Tibial artery (tissue), 4 donors: ENCODE data around the gene CLTRN.
"Not testable (repeated sequence)": the region's sequence is repeated elsewhere in the genome, so short reads cannot be mapped to it uniquely, and the experiment has no call there.

Experiments used
- DNase-seq, 2 donors: peaks; one replicate each; pipeline ENCODE4 v3.0.0-alpha.2; 2019
- H3K27ac ChIP-seq, 2 donors: fragments of 200-600 bp; sonication (generic) in 1 of 2; 1 replicate in 1 of 2; 2 replicates in 1 of 2; pipeline ENCODE4 v1.5.1; 2018 to 2019; ENCODE audit warnings: mild to moderate bottlenecking in 1 of 2
- H3K27me3 ChIP-seq, 2 donors: fragments of 200-600 bp; sonication (generic) in 1 of 2; one replicate each; pipeline versions ENCODE4 v1.5.1 to v1.6.0; 2016 to 2019
- H3K36me3 ChIP-seq, 3 donors: fragments of 200-600 bp; sonication (generic) in 2 of 3; one replicate each; pipeline ENCODE4 v1.5.1; 2016 to 2019; ENCODE audit warnings: mild to moderate bottlenecking in 2 of 3
- H3K4me1 ChIP-seq, 4 donors: fragments of 200-600 bp; sonication (generic) in 2 of 4; 1 replicate in 3 of 4; 2 replicates in 1 of 4; pipeline ENCODE4 v1.5.1; 2016 to 2019
- H3K4me3 ChIP-seq, 2 donors: fragments of 200-600 bp; sonication (generic) in 1 of 2; 1 replicate in 1 of 2; 2 replicates in 1 of 2; pipeline ENCODE4 v1.5.1; 2018 to 2019; ENCODE audit warnings: mild to moderate bottlenecking in 2 of 2
- H3K9me3 ChIP-seq, 3 donors: fragments of 200-600 bp; sonication (generic) in 1 of 3; one replicate each; pipeline ENCODE4 v1.5.1; 2016 to 2019
- intact Hi-C: fragments of 100-400 bp; cut with DNase I; formaldehyde crosslinking; loops from one replicate; pipeline ENCODE4 v1.15.0; 2023; ENCODE audit warnings: low total_unique reads
- TF ChIP-seq, protein P1 (sequence below), 2 experiments: fragments of 200-600 bp in 1 of 2; fragments of 450-650 bp in 1 of 2; IDR thresholded peaks; one replicate each; pipeline ENCODE4 v1.5.1; 2017 to 2019; ENCODE audit warnings: antibody characterized with exemption in 2 of 2, mild to moderate bottlenecking in 1 of 2, moderate library complexity in 1 of 2

The CLTRN gene, protein sequence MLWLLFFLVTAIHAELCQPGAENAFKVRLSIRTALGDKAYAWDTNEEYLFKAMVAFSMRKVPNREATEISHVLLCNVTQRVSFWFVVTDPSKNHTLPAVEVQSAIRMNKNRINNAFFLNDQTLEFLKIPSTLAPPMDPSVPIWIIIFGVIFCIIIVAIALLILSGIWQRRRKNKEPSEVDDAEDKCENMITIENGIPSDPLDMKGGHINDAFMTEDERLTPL

GRCh38 chrX:15664487-15665444 is at the start of gene CLTRN:
TSS of gene CLTRN (minus strand) at chrX:15664805. CDS start at chrX:15664775, 30 bp downstream.
- Histone ChIP-seq H3K9me3 (no peaks in the 10 kb centered on the region), H3K4me1 (no peaks in the 10 kb centered on the region), H3K27me3 (no peaks in the 10 kb centered on the region), H3K36me3 (no peaks in the 10 kb centered on the region), H3K27ac (no peak within 1 kb of the TSS), H3K4me3 (no peak within 1 kb of the TSS)
- intact Hi-C loops: no loop called here
- DNase-seq: no peak
- TF ChIP-seq, protein P1, sequence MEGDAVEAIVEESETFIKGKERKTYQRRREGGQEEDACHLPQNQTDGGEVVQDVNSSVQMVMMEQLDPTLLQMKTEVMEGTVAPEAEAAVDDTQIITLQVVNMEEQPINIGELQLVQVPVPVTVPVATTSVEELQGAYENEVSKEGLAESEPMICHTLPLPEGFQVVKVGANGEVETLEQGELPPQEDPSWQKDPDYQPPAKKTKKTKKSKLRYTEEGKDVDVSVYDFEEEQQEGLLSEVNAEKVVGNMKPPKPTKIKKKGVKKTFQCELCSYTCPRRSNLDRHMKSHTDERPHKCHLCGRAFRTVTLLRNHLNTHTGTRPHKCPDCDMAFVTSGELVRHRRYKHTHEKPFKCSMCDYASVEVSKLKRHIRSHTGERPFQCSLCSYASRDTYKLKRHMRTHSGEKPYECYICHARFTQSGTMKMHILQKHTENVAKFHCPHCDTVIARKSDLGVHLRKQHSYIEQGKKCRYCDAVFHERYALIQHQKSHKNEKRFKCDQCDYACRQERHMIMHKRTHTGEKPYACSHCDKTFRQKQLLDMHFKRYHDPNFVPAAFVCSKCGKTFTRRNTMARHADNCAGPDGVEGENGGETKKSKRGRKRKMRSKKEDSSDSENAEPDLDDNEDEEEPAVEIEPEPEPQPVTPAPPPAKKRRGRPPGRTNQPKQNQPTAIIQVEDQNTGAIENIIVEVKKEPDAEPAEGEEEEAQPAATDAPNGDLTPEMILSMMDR (IDR thresholded peaks at IDR 0.05): no peak

GRCh38 chrX:15704273-15704672 is 39.7 kb upstream of the CLTRN start:
- H3K27me3 ChIP-seq, DNase-seq, H3K4me1 ChIP-seq, H3K9me3 ChIP-seq, H3K27ac ChIP-seq, intact Hi-C loops, H3K4me3 ChIP-seq: not testable (repeated sequence)
- H3K36me3 ChIP-seq: peaks cover 0 to 15% (median 9%) of the 10 kb centered on the region in 3 donors

GRCh38 chrX:15703809-15704208 is 39.2 kb upstream of the CLTRN start:
- intact Hi-C loops: not testable (repeated sequence)

GRCh38 chrX:15702488-15703371 is 38.1 kb upstream of the CLTRN start:
- Histone ChIP-seq H3K4me1 (no peaks in the 10 kb centered on the region), H3K9me3 (no peaks in the 10 kb centered on the region), H3K27me3 (no peaks in the 10 kb centered on the region), H3K4me3 (no peak overlapping the region), H3K27ac (no peak overlapping the region), H3K36me3 (peaks cover 0 to 16% (median 9%) of the 10 kb centered on the region in 3 donors)
- TF ChIP-seq, protein P1 (IDR thresholded peaks at IDR 0.05): no peak
- no peak for DNase-seq
- intact Hi-C loops: no loop called here

More at GRCh38 chrX:15703809-15704208, 39.2 kb upstream of the CLTRN start:
- not testable (repeated sequence) for H3K27ac ChIP-seq, H3K4me3 ChIP-seq, H3K9me3 ChIP-seq, H3K27me3 ChIP-seq, DNase-seq, H3K4me1 ChIP-seq
- peaks cover 0 to 15% (median 9%) of the 10 kb centered on the region in 3 donors for H3K36me3 ChIP-seq

DNA sequence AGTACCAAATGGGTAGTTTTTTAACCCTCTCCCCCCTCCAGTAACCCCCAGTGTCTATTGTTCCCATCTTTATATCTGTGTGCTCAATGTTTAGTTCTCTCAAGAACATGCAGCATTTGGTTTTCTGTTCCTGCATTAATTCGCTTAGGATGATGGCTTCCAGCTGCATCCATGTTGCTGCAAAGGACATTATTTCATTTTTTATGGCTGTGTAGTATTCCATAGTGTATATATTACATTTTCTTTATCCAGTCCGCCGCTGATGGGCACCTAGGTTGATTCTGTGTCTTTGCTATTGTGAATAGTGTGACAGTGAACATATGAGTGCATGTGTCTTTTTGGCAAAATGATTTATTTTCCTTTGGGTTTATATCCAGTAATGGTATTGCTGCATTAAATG is 31.9 kb upstream of the CLTRN start:
- no peaks in the 10 kb centered on the region for H3K4me1 ChIP-seq
- DNase-seq: no peak
- H3K36me3 ChIP-seq: peaks cover 0 to 49% (median 47%) of the 10 kb centered on the region in 3 donors
- H3K4me3 ChIP-seq: no peak overlapping the region
- no peak overlapping the region for H3K27ac ChIP-seq
- no peaks in the 10 kb centered on the region for H3K9me3 ChIP-seq
- no peaks in the 10 kb centered on the region for H3K27me3 ChIP-seq
- TF ChIP-seq, protein P1 (IDR thresholded peaks at IDR 0.05): no peak
- intact Hi-C loops: no loop called here

- no peak overlapping the region for H3K27ac ChIP-seq
- H3K27me3 ChIP-seq: no peaks in the 10 kb centered on the region
- no peaks in the 10 kb centered on the region for H3K9me3 ChIP-seq
- TF ChIP-seq, protein P1 (IDR thresholded peaks at IDR 0.05): no peak
- DNase-seq: no peak
- intact Hi-C loops: no loop called here
- no peaks in the 10 kb centered on the region for H3K4me1 ChIP-seq
- H3K36me3 ChIP-seq: peaks cover 0 to 57% (median 51%) of the 10 kb centered on the region in 3 donors
- H3K4me3 ChIP-seq: no peak overlapping the region
Measured at GRCh38 chrX:15694941-15695451, 30.4 kb upstream of the CLTRN start.
